Measurements from ENCODE around the gene KNL1.

The KNL1 gene, protein sequence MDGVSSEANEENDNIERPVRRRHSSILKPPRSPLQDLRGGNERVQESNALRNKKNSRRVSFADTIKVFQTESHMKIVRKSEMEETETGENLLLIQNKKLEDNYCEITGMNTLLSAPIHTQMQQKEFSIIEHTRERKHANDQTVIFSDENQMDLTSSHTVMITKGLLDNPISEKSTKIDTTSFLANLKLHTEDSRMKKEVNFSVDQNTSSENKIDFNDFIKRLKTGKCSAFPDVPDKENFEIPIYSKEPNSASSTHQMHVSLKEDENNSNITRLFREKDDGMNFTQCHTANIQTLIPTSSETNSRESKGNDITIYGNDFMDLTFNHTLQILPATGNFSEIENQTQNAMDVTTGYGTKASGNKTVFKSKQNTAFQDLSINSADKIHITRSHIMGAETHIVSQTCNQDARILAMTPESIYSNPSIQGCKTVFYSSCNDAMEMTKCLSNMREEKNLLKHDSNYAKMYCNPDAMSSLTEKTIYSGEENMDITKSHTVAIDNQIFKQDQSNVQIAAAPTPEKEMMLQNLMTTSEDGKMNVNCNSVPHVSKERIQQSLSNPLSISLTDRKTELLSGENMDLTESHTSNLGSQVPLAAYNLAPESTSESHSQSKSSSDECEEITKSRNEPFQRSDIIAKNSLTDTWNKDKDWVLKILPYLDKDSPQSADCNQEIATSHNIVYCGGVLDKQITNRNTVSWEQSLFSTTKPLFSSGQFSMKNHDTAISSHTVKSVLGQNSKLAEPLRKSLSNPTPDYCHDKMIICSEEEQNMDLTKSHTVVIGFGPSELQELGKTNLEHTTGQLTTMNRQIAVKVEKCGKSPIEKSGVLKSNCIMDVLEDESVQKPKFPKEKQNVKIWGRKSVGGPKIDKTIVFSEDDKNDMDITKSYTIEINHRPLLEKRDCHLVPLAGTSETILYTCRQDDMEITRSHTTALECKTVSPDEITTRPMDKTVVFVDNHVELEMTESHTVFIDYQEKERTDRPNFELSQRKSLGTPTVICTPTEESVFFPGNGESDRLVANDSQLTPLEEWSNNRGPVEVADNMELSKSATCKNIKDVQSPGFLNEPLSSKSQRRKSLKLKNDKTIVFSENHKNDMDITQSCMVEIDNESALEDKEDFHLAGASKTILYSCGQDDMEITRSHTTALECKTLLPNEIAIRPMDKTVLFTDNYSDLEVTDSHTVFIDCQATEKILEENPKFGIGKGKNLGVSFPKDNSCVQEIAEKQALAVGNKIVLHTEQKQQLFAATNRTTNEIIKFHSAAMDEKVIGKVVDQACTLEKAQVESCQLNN (N-terminal part only)

DNA sequence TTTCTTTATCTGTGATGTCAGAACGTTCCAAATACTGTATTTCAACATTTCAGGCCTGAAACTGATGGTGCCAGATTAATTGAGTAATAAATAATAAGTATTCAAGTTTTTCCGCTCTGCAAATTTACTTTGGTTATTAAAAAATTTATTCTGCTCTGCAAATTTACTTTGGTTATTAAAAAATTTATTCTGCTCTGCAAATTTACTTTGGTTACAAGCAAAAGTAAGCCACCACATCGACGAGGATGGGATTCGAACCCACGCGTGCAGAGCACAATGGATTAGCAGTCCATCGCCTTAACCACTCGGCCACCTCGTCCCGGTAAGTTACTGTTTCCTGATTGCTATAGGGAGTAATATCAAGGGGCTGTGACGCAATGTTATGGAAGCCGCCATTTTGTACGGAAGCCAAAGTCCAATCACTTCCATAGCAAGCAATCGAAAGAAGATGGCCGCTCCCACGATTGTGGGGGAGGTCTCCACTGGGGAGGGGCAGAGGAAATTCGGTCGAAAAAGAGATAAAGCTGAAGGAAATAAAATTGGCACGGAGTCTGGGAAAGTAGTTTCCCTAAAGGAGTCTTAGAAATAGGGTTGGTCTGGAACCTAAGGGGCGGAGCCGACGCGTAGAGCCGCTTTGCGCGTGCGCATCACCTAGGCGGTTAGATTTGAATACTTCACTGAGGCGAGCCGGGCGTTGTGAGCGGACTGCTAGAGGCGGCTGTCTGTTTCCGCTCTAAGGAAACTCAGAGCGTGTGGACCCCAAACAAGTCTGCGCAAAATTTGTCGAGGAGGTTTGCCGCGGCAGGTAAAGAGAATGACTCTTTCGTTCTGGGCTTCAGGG lies at the start of gene KNL1:
Gene KNL1, plus strand, starts transcription at position 662 of the 841 bp plus-strand sequence. CDS start 8,683 bp downstream, outside the sequence.
- Histone ChIP-seq H3K27ac (peak within 1 kb of the TSS; percentile 94), H4K20me1 (no peaks in the 10 kb centered on the region), H3K27me3 (no peaks in the 10 kb centered on the region)

DNA sequence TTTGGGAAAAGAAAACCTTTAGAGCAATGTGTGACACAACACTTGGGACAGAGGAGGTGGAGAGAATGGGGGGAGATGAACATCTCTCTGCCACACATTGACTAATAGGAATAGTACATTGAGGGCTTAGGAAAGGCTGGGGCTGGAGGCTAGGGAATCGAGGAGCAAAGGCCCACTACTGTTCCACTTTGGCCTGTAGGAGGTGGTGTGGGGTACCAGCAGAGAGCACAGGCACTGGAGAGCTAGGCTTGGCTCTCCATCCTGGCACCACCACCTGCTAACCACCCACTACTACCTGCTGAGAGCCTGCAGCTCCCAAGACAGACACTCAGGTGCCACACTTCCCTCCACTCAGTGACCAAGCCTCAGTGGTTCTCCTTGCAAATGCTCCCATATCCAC lies 48.6 kb upstream of the KNL1 start:
- no peak overlapping the region for H3K9ac ChIP-seq
- peak overlapping the region; percentile 71; the same call in 1 of the 2 replicates for H3K4me2 ChIP-seq
- H3K4me1 ChIP-seq, result peaks cover 27% of the 10 kb centered on the region
- H3K9me3 ChIP-seq, result no peaks in the 10 kb centered on the region
- no peaks in the 10 kb centered on the region for H3K27me3 ChIP-seq
- no peak overlapping the region for H3K27ac ChIP-seq
- no peaks in the 10 kb centered on the region for H4K20me1 ChIP-seq
- H3K36me3 ChIP-seq, result peaks cover 36% of the 10 kb centered on the region
- no peak for TF ChIP-seq Cebpa-rat (IDR thresholded peaks at IDR 0.05)
- no peak overlapping the region for H3K4me3 ChIP-seq

More for the DNA sequence above, at the start of gene KNL1:
- Histone ChIP-seq H3K4me1 (peaks cover 48% of the 10 kb centered on the region), H3K4me3 (peak within 1 kb of the TSS; percentile 83), H3K4me2 (peak within 1 kb of the TSS; percentile 85), H3K9ac (peak within 1 kb of the TSS; percentile 90), H3K36me3 (peaks cover 8% of the 10 kb centered on the region), H3K9me3 (no peaks in the 10 kb centered on the region)
- TF ChIP-seq Cebpa-rat (IDR thresholded peaks at IDR 0.05), result peak; percentile 98

GRCh38 chr15:40548610-40549009 lies 45.4 kb upstream of the KNL1 start:
- no peak for TF ChIP-seq Cebpa-rat (IDR thresholded peaks at IDR 0.05)
- H3K4me2 ChIP-seq, result no peak overlapping the region
- no peaks in the 10 kb centered on the region for H3K9me3 ChIP-seq
- no peak overlapping the region for H3K9ac ChIP-seq
- no peak overlapping the region for H3K27ac ChIP-seq
- no peak overlapping the region for H3K4me3 ChIP-seq
- peaks cover 51% of the 10 kb centered on the region for H3K36me3 ChIP-seq
- H3K27me3 ChIP-seq, result no peaks in the 10 kb centered on the region
- no peaks in the 10 kb centered on the region for H4K20me1 ChIP-seq
- H3K4me1 ChIP-seq, result peaks cover 37% of the 10 kb centered on the region

DNA sequence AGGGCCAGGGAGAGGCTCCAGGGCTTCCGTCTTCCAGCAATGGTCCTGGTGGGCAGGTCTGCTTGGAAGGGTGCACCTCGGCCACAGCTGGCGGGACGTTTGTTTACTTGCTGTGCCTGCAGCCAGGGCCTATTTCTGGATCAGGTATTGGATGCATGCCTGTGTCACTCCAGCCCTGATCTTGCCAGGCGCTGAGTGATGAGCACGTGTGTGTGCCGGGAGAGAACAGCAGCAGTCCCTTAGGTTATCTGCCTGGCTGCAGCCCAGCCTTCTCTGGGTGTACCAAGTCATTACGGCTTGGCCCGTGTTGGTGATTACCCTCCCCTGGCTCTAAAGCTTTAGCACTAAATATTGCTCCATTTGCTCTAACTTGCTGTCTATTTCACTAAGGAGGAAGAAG lies 44.2 kb upstream of the KNL1 start:
- Histone ChIP-seq H3K4me3 (no peak overlapping the region), H3K4me1 (peaks cover 35% of the 10 kb centered on the region), H4K20me1 (no peaks in the 10 kb centered on the region), H3K36me3 (peaks cover 62% of the 10 kb centered on the region), H3K27me3 (no peaks in the 10 kb centered on the region), H3K27ac (no peak overlapping the region), H3K9ac (no peak overlapping the region), H3K4me2 (no peak overlapping the region), H3K9me3 (no peaks in the 10 kb centered on the region)
- TF ChIP-seq Cebpa-rat (IDR thresholded peaks at IDR 0.05), result no peak

GRCh38 chr15:40550341-40551037 lies 43.6 kb upstream of the KNL1 start:
- Histone ChIP-seq H3K27me3 (no peaks in the 10 kb centered on the region), H3K9me3 (no peaks in the 10 kb centered on the region), H3K4me2 (no peak overlapping the region), H3K36me3 (peaks cover 68% of the 10 kb centered on the region), H3K4me3 (no peak overlapping the region), H3K4me1 (peaks cover 29% of the 10 kb centered on the region), H3K9ac (no peak overlapping the region), H4K20me1 (no peaks in the 10 kb centered on the region), H3K27ac (no peak overlapping the region)
- TF ChIP-seq Cebpa-rat (IDR thresholded peaks at IDR 0.05), result no peak

DNA sequence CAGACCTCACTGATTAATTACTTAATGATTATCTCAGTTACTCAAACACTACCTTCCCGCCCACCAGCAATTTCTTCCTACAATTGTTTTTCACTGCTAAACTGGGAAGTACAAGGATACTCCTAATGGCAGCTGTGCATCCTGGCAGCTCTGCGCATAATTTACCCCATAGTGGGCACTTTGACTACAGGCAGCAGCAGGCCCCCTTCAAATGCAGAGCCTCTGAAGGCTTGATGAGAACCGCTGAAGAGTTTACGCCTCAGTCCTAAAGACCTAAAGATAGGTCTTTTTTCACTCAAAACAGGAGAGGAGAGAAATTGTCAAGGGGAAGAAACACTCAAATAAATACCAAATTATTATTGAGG lies 39.9 kb upstream of the KNL1 start:
- no peak for TF ChIP-seq Cebpa-rat (IDR thresholded peaks at IDR 0.05)
- Histone ChIP-seq H3K36me3 (peaks cover 64% of the 10 kb centered on the region), H3K4me2 (peak overlapping the region; percentile 59), H4K20me1 (0 out of 2 replicates have a peak, but pooled peaks cover 9% of the 10 kb centered on the region), H3K27me3 (no peaks in the 10 kb centered on the region), H3K9me3 (no peaks in the 10 kb centered on the region), H3K4me3 (no peak overlapping the region), H3K9ac (peak overlapping the region; percentile 9), H3K27ac (0 out of 2 replicates have a peak overlapping the region, but pooled peaks have one; percentile 15), H3K4me1 (peaks cover 27% of the 10 kb centered on the region)

GRCh38 chr15:40555876-40556275 lies 38.2 kb upstream of the KNL1 start:
- Histone ChIP-seq H3K4me2 (no peak overlapping the region), H3K9me3 (no peaks in the 10 kb centered on the region), H3K27me3 (no peaks in the 10 kb centered on the region), H3K4me1 (peaks cover 21% of the 10 kb centered on the region), H3K4me3 (no peak overlapping the region), H3K27ac (no peak overlapping the region), H3K9ac (no peak overlapping the region), H4K20me1 (0 out of 2 replicates have a peak, but pooled peaks cover 9% of the 10 kb centered on the region), H3K36me3 (peaks cover 61% of the 10 kb centered on the region)
- TF ChIP-seq Cebpa-rat (IDR thresholded peaks at IDR 0.05), result no peak

Data from BLaER1 (cell line).